BLaER1 (cell line): ENCODE data around the gene CRYBA2.

Experiments
- H3K27ac ChIP-seq: shearing (Covaris generic); formaldehyde crosslinking; 2 replicates; pipeline ENCODE4 v1.8.1; 2022
- H3K27me3 ChIP-seq: shearing (Covaris generic); formaldehyde crosslinking; 2 replicates; pipeline ENCODE4 v1.8.1; 2022
- H3K36me3 ChIP-seq: shearing (Covaris generic); formaldehyde crosslinking; 2 replicates; pipeline ENCODE4 v1.8.1; 2022
- H3K4me1 ChIP-seq: shearing (Covaris generic); formaldehyde crosslinking; 2 replicates; pipeline ENCODE4 v1.8.1; 2022
- H3K4me2 ChIP-seq: shearing (Covaris generic); formaldehyde crosslinking; 2 replicates; pipeline ENCODE4 v1.8.1; 2022
- H3K4me3 ChIP-seq: shearing (Covaris generic); formaldehyde crosslinking; 2 replicates; pipeline ENCODE4 v1.8.1; 2022
- H3K9ac ChIP-seq: shearing (Covaris generic); formaldehyde crosslinking; 2 replicates; pipeline ENCODE4 v1.8.1; 2022
- H3K9me3 ChIP-seq: shearing (Covaris generic); formaldehyde crosslinking; 2 replicates; pipeline ENCODE4 v1.8.1; 2022
- H4K20me1 ChIP-seq: shearing (Covaris generic); formaldehyde crosslinking; 2 replicates; pipeline ENCODE4 v1.8.1; 2022
- Cebpa-rat ChIP-seq: shearing (Covaris generic); IDR thresholded peaks from 2 replicates; pipeline ENCODE4 v1.8.1; 2022

CRYBA2 gene

DNA sequence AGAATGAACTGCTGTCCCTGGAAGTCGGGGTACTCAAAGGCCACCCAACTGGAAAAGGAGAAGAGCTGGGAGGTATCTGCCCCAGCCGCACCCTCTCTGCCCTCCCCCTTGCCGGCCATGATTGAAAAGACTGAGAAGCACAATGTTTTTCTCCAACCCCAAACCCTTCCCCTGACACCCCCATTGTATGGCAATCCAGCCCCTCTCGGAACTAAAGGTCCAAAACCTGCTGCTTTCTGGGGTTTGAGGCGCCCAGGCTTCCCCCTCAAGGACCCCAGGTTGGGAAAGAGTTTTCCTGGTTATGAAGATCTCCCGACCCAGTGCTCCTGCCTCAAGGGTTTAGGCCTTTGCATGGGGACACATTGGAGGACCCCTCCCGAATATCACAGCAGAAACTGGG is 1.0 kb downstream of the CRYBA2 start:
- H3K9ac ChIP-seq = no peak overlapping the region
- peaks cover 100% of the 10 kb centered on the region for H3K27me3 ChIP-seq
- no peaks in the 10 kb centered on the region for H3K9me3 ChIP-seq
- H4K20me1 ChIP-seq = peaks cover 90% of the 10 kb centered on the region
- no peak overlapping the region for H3K4me2 ChIP-seq
- H3K36me3 ChIP-seq = no peaks in the 10 kb centered on the region
- H3K4me1 ChIP-seq = no peaks in the 10 kb centered on the region
- H3K27ac ChIP-seq = no peak overlapping the region
- no peak overlapping the region for H3K4me3 ChIP-seq
- no peak for TF ChIP-seq Cebpa-rat

DNA sequence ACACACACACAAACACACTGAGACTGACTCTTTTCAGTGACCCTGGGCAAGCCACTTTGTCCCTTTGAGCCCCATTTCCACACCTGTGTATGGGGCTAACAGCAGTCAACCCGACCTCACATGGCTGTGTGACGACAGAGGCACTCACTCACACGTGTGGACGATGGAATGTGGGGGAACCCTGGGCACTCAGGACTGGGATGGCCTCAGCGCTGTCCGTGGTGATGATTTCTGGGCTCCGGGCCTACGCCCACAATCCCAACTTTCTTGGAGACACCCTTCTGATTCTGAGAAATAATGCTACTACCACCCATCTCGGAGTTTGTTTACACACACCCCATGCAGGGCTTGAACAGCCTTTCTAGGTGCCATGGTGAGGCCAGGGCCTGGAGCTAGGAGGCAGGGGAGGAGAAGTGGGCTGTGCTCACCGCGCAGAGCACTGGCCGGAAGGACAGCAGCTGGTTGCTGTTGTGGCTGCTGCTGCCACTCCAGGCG is 1.5 kb downstream of the CRYBA2 start:
- Histone ChIP-seq H3K27ac (no peak overlapping the region), H4K20me1 (peaks cover 95% of the 10 kb centered on the region), H3K4me2 (no peak overlapping the region), H3K4me1 (no peaks in the 10 kb centered on the region), H3K9ac (no peak overlapping the region), H3K9me3 (no peaks in the 10 kb centered on the region), H3K36me3 (no peaks in the 10 kb centered on the region), H3K27me3 (peaks cover 100% of the 10 kb centered on the region), H3K4me3 (no peak overlapping the region)
- no peak for TF ChIP-seq Cebpa-rat

DNA sequence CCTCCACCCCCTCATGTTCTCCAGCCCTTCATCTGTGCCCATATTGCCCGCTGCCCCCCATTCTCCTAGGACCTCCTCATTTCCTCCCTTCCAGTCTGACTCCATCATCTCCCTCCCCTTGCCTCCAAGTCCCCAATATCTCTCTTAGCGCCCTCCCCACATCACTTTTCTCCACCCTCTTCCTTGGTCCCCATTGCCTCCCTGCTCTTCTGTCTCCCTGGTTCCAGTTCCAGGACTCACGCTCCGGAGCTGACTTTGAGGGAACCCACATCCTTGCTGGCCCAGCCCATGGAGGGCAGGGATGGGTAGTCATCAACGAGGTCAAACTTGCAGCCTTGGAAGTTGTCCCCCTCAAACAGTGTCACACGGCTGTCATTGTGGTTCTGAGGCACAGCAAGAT is 2.6 kb downstream of the CRYBA2 start:
- Histone ChIP-seq H3K36me3 (no peaks in the 10 kb centered on the region), H3K4me2 (no peak overlapping the region), H3K9ac (no peak overlapping the region), H3K27me3 (peaks cover 100% of the 10 kb centered on the region), H3K4me3 (no peak overlapping the region), H3K9me3 (no peaks in the 10 kb centered on the region), H3K4me1 (no peaks in the 10 kb centered on the region), H3K27ac (no peak overlapping the region), H4K20me1 (peaks cover 96% of the 10 kb centered on the region)
- TF ChIP-seq Cebpa-rat = no peak

DNA sequence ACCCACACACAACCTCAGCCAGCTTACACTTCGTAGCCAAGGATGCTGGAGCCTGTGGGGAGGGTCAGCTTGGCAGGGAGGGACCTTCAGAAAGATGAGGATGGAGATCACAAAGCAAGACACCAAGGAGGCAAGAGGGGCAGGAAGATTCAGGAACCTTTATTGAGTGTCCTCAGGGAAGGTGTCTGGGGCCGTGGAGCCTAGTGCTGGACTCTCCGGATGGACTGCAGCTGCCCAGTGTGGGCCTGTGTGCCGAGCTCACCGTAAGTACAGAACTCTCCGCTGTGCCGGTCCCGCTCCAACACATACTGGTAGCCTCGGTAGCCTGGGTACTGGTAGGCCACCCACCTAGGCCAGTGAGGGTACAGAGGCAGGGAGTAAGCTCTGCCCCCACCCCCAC is 3.2 kb downstream of the CRYBA2 start:
- H3K27me3 ChIP-seq = peaks cover 100% of the 10 kb centered on the region
- peaks cover 92% of the 10 kb centered on the region for H4K20me1 ChIP-seq
- H3K4me2 ChIP-seq = no peak overlapping the region
- no peak overlapping the region for H3K9ac ChIP-seq
- H3K9me3 ChIP-seq = no peaks in the 10 kb centered on the region
- no peak for TF ChIP-seq Cebpa-rat
- no peaks in the 10 kb centered on the region for H3K4me1 ChIP-seq
- no peaks in the 10 kb centered on the region for H3K36me3 ChIP-seq
- H3K4me3 ChIP-seq = no peak overlapping the region
- no peak overlapping the region for H3K27ac ChIP-seq

DNA sequence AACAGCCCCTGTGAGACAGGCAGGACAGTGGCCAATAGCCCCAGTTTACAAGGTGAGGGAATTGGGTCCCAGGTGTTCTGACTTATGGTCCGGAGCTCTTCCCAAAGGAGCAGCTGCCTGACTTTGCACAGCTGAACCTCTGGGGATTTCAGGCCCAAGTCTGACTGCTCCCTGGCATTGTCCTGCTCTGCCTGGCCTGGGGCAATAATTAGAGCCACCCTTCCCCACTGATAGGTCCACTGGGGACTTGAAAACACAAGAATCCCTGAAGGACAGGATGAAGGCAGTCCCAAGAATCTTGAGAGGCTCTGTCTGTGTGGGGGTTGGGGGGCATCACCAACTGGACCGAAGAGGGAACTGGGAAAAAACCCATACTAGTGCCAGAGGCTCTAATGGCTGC is 4.6 kb downstream of the CRYBA2 start:
- H4K20me1 ChIP-seq = peaks cover 94% of the 10 kb centered on the region
- H3K9ac ChIP-seq = no peak overlapping the region
- TF ChIP-seq Cebpa-rat = no peak
- H3K36me3 ChIP-seq = no peaks in the 10 kb centered on the region
- peaks cover 9% of the 10 kb centered on the region for H3K4me1 ChIP-seq
- H3K4me2 ChIP-seq = no peak overlapping the region
- H3K4me3 ChIP-seq = no peak overlapping the region
- peaks cover 100% of the 10 kb centered on the region for H3K27me3 ChIP-seq
- H3K9me3 ChIP-seq = no peaks in the 10 kb centered on the region
- H3K27ac ChIP-seq = no peak overlapping the region

DNA sequence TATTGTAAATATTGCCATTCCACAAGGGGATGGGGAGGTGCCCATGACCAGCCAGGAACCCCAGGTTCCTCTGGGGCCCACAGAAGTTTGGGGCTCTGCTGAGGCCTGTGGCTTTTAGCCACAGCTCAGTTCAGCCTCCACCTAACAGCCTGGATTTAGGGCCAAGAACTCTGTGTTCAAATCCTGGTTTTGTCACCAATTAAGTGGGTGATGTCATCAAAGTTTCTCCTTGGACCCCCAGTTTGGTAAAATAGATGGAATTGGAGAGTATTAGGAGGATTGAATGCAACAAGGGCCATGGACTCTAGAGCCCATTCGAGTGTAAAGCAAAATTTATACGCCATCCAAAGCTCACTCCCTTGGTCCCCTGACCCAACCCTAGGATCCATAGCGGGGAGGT is 5.1 kb downstream of the CRYBA2 start:
- Histone ChIP-seq H3K4me2 (no peak overlapping the region), H4K20me1 (peaks cover 94% of the 10 kb centered on the region), H3K4me3 (no peak overlapping the region), H3K9me3 (no peaks in the 10 kb centered on the region), H3K4me1 (peaks cover 9% of the 10 kb centered on the region), H3K9ac (no peak overlapping the region), H3K36me3 (no peaks in the 10 kb centered on the region), H3K27me3 (peaks cover 100% of the 10 kb centered on the region), H3K27ac (no peak overlapping the region)
- no peak for TF ChIP-seq Cebpa-rat

DNA sequence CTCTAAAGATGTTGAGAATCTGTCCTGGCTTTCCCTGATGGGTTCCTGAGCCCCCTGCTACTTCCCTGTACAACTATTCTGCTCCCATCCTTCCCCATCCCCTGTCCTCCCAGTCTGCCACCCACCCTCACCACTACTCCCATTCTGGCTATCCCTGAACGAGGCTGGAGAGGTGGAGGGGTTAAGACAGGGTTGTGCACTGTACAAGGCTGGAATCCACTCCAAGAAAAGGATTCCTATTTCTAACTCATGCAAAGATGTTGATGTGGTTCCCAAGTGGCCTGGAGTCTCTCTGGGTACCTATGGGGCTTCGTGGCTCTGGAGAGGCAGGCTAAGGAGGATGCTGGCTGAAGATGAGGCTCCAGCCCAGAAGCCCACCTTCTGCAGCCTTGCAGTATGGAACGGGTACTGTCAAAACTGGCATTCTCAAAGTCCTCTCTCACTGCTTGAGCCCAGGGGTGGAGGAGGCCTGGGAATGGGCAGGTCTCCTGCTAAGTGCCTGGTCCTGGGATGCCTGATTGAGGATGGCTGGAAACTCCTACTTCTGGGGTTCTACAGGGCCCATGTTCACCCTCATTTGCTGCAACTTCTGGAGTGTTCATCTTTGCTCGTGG is 7.0 kb downstream of the CRYBA2 start:
- peaks cover 9% of the 10 kb centered on the region for H3K4me1 ChIP-seq
- TF ChIP-seq Cebpa-rat = no peak
- H3K36me3 ChIP-seq = no peaks in the 10 kb centered on the region
- peaks cover 9% of the 10 kb centered on the region; the same call in 1 of the 2 replicates for H3K9me3 ChIP-seq
- peaks cover 94% of the 10 kb centered on the region for H4K20me1 ChIP-seq
- peaks cover 100% of the 10 kb centered on the region for H3K27me3 ChIP-seq
- no peak overlapping the region for H3K27ac ChIP-seq
- no peak overlapping the region for H3K9ac ChIP-seq
- H3K4me3 ChIP-seq = no peak overlapping the region
- no peak overlapping the region for H3K4me2 ChIP-seq

DNA sequence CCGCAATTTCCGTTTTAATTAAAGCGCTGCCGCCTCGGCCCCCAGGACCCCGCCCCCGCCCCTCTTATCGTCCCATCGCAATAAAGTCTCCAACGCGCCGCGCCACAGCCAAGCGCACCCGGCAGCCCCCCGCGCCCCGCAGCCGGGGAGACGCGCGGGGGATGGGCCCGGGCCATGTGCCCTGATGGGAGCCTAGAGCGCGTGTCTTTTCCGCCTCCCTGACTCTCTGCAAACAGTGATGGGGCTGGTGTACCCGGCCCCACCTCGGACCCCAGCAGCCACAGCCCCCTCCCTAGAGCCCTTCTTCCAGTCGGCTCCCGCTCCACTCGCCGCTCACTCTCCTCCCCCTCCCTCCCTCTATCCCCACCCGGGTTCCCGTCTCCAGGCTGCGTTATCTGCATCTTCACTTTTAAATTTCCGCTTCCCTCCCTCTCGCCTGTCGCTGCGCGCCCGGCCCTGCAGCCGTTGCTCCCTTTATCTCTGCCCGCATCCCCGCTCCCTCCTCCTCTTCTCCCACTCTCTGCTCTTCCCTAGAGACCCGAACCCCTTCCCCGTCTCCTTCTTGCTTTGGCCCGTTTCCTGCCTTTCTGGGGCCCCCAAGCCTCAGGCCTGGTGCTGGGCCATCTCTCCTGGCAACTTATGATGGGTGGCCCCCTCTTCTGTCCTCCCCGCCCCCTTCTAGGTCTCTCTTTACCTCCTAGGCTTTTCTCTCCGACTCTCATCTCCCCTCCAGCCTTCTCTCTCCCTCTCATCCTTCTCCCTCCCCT is 7.7 kb downstream of the CRYBA2 start:
- H3K27me3 ChIP-seq = peaks cover 99% of the 10 kb centered on the region
- peaks cover 92% of the 10 kb centered on the region for H4K20me1 ChIP-seq
- H3K4me3 ChIP-seq = no peak overlapping the region

DNA sequence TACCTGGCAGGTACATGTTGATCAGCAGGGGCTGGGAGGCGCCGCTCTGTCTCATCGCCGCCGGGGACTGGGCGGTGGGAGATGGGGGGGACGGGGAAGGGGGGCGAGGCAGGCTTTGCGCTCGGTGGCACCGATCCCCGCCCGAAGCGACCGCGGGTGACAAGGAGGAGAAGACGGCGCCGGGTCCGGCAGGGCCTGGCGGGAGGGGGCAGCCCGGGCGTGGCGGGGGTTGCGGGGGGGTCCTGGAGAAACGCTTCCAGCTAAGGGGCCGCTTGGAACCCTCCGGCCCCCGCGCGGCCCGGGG is 8.2 kb downstream of the CRYBA2 start, which contains the start of gene FEV:
FEV (minus strand) TSS at position 164 of the 304 bp plus-strand sequence; CDS start at position 55, 109 bp downstream.
- no peak for TF ChIP-seq Cebpa-rat
- H3K9ac ChIP-seq = no peak within 1 kb of the TSS
- H3K36me3 ChIP-seq = no peaks in the 10 kb centered on the region
- no peak within 1 kb of the TSS for H3K27ac ChIP-seq
- peaks cover 87% of the 10 kb centered on the region for H4K20me1 ChIP-seq
- peak within 1 kb of the TSS; percentile 22; the same call in 1 of the 2 replicates for H3K4me3 ChIP-seq
- peaks cover 10% of the 10 kb centered on the region; the same call in 1 of the 2 replicates for H3K9me3 ChIP-seq
- H3K4me1 ChIP-seq = peaks cover 9% of the 10 kb centered on the region
- peaks cover 98% of the 10 kb centered on the region for H3K27me3 ChIP-seq
- H3K4me2 ChIP-seq = peak within 1 kb of the TSS; percentile 65

More for the DNA sequence above, 7.7 kb downstream of the CRYBA2 start:
- H3K4me1 ChIP-seq = peaks cover 9% of the 10 kb centered on the region
- H3K9ac ChIP-seq = no peak overlapping the region
- H3K4me2 ChIP-seq = peak overlapping the region; percentile 14; the same call in 1 of the 2 replicates
- TF ChIP-seq Cebpa-rat = no peak
- H3K27ac ChIP-seq = no peak overlapping the region
- peaks cover 10% of the 10 kb centered on the region; the same call in 1 of the 2 replicates for H3K9me3 ChIP-seq
- H3K36me3 ChIP-seq = no peaks in the 10 kb centered on the region
